ENCODE measurements around the gene PRICKLE2.
A peak's percentile ranks its signal among the peaks of the same experiment; 100 is the strongest.

PRICKLE2 gene

GRCh38 chr3:64225695-64226499 is 631 bp upstream of the PRICKLE2 start (continued):
- no peak for TF ChIP-seq PATZ1 (CRISPR knock-in tag; IDR thresholded peaks at IDR 0.05; ENCODE audit: borderline replicate concordance)

- peak; percentile 60 for ATAC-seq
- no peak for TF ChIP-seq PATZ1 (CRISPR knock-in tag; IDR thresholded peaks at IDR 0.05; ENCODE audit: borderline replicate concordance)
- TF ChIP-seq GLIS3 (CRISPR knock-in tag; IDR thresholded peaks at IDR 0.05): no peak
- no peak for TF ChIP-seq TCF4 (CRISPR knock-in tag; IDR thresholded peaks at IDR 0.05; ENCODE audit: borderline replicate concordance)
Observed at GRCh38 chr3:64223791-64224745, 1.2 kb downstream of the PRICKLE2 start.

- ATAC-seq: no peak
Observed at GRCh38 chr3:64222501-64223111, 2.7 kb downstream of the PRICKLE2 start.

More at GRCh38 chr3:64222501-64223111, 2.7 kb downstream of the PRICKLE2 start:
- TF ChIP-seq ZFP30 (CRISPR knock-in tag; IDR thresholded peaks at IDR 0.05): no peak
- TF ChIP-seq RARB (CRISPR knock-in tag; IDR thresholded peaks at IDR 0.05): no peak
- TF ChIP-seq ZNF70 (CRISPR knock-in tag; IDR thresholded peaks at IDR 0.05): no peak
- no peak for TF ChIP-seq ZNF565 (CRISPR knock-in tag; conservative IDR thresholded peaks at IDR 0.05; ENCODE audit: low read depth)
- TF ChIP-seq ESRRG (CRISPR knock-in tag; IDR thresholded peaks at IDR 0.05): no peak
- TF ChIP-seq CREB5 (CRISPR knock-in tag; IDR thresholded peaks at IDR 0.05; ENCODE audit: low read depth): no peak
- TF ChIP-seq TSHZ2 (CRISPR knock-in tag; IDR thresholded peaks at IDR 0.05): no peak
- TF ChIP-seq POU6F1 (CRISPR knock-in tag; IDR thresholded peaks at IDR 0.05; ENCODE audit: borderline replicate concordance, low read depth): no peak
- TF ChIP-seq CSRNP3 (CRISPR knock-in tag; IDR thresholded peaks at IDR 0.05): no peak
- no peak for TF ChIP-seq ARNTL (CRISPR knock-in tag; IDR thresholded peaks at IDR 0.05; ENCODE audit: borderline replicate concordance, low read depth)
- no peak for TF ChIP-seq PPARA (CRISPR knock-in tag; IDR thresholded peaks at IDR 0.05; ENCODE audit: borderline replicate concordance)
- no peak for TF ChIP-seq TOX (CRISPR knock-in tag; IDR thresholded peaks at IDR 0.05; ENCODE audit: borderline replicate concordance)
- TF ChIP-seq CSDC2 (CRISPR knock-in tag; IDR thresholded peaks at IDR 0.05): no peak
- TF ChIP-seq PATZ1 (CRISPR knock-in tag; IDR thresholded peaks at IDR 0.05; ENCODE audit: borderline replicate concordance): no peak
- TF ChIP-seq BACH2 (CRISPR knock-in tag; IDR thresholded peaks at IDR 0.05; ENCODE audit: borderline replicate concordance): no peak
- no peak for TF ChIP-seq ZNF8 (CRISPR knock-in tag; IDR thresholded peaks at IDR 0.05)

All from SK-N-SH treated with all-trans-retinoic acid at 6 μM for 48 hours (cell line).